ENCODE data around the gene TPBG. TPM values are rescaled to one million over a fixed set of nuclear protein-coding genes. Genes with fewer than 3 reads are reported as not detected.

The TPBG gene
- polyA plus RNA-seq (ENCODE audit: insufficient read length in 4 of 4), result 10 to 100 TPM; 23.1 to 41.0 (median 28.7) TPM

- DNase-seq (ENCODE audit: low read depth in 4 of 4, low spot score in 3 of 4), result peak; percentile 39 to 60 (median 50)
Observed at GRCh38 chr6:82363428-82364086, at the start of gene TPBG. Gene TPBG, plus strand, starts transcription at chr6:82363817. Its CDS starts 1,145 bp downstream, at chr6:82364962.

GRCh38 chr6:82322386-82322785 lies 41.2 kb upstream of the TPBG start:
- DNase-seq (ENCODE audit: low read depth in 4 of 4, low spot score in 3 of 4), result no peak

- DNase-seq (ENCODE audit: low read depth in 4 of 4, low spot score in 3 of 4), result no peak
Observed at GRCh38 chr6:82329766-82330165, 33.9 kb upstream of the TPBG start.

- DNase-seq (ENCODE audit: low read depth in 4 of 4, low spot score in 3 of 4), result no peak
Observed at GRCh38 chr6:82330171-82330804, 33.3 kb upstream of the TPBG start.

GRCh38 chr6:82331031-82331773 lies 32.4 kb upstream of the TPBG start:
- no peak for DNase-seq (ENCODE audit: low read depth in 4 of 4, low spot score in 3 of 4)

GRCh38 chr6:82333781-82334180 lies 29.8 kb upstream of the TPBG start:
- no peak for DNase-seq (ENCODE audit: low read depth in 4 of 4, low spot score in 3 of 4)

GRCh38 chr6:82337688-82338257 lies 25.8 kb upstream of the TPBG start:
- DNase-seq (ENCODE audit: low read depth in 4 of 4, low spot score in 3 of 4), result no peak

GRCh38 chr6:82348130-82348529 lies 15.5 kb upstream of the TPBG start:
- DNase-seq (ENCODE audit: low read depth in 4 of 4, low spot score in 3 of 4), result no peak

GRCh38 chr6:82353848-82354247 lies 9.8 kb upstream of the TPBG start:
- no peak for DNase-seq (ENCODE audit: low read depth in 4 of 4, low spot score in 3 of 4)

- no peak for DNase-seq (ENCODE audit: low read depth in 4 of 4, low spot score in 3 of 4)
Observed at GRCh38 chr6:82360552-82360951, 3.1 kb upstream of the TPBG start.

- no peak for DNase-seq (ENCODE audit: low read depth in 4 of 4, low spot score in 3 of 4)
Observed at GRCh38 chr6:82361631-82362030, 2.0 kb upstream of the TPBG start.

- DNase-seq (ENCODE audit: low read depth in 4 of 4, low spot score in 3 of 4), result no peak
Observed at GRCh38 chr6:82362144-82362543, 1.5 kb upstream of the TPBG start.

- DNase-seq (ENCODE audit: low read depth in 4 of 4, low spot score in 3 of 4), result no peak
Observed at GRCh38 chr6:82362878-82363427, 664 bp upstream of the TPBG start.

GRCh38 chr6:82364087-82365015 lies 734 bp downstream of the TPBG start:
- peak; percentile 24 to 41 (median 30) for DNase-seq (ENCODE audit: low read depth in 4 of 4, low spot score in 3 of 4)

- peak in 3 of 4 donors; percentile 10 to 39 (median 13) for DNase-seq (ENCODE audit: low read depth in 4 of 4, low spot score in 3 of 4)
Observed at GRCh38 chr6:82365016-82365795, 1.6 kb downstream of the TPBG start.

- no peak for DNase-seq (ENCODE audit: low read depth in 4 of 4, low spot score in 3 of 4)
Observed at GRCh38 chr6:82367704-82368103, 4.1 kb downstream of the TPBG start.

- DNase-seq (ENCODE audit: low read depth in 4 of 4, low spot score in 3 of 4), result no peak
Observed at GRCh38 chr6:82370788-82371187, 7.2 kb downstream of the TPBG start.

GRCh38 chr6:82371799-82372546 lies 8.4 kb downstream of the TPBG start:
- DNase-seq (ENCODE audit: low read depth in 4 of 4, low spot score in 3 of 4), result no peak
